H1 (cell line): ENCODE results near the gene YIPF3. TPM values are rescaled to one million over a fixed set of nuclear protein-coding genes. Genes with fewer than 3 reads are reported as not detected.

Experiments used
- CTCF ChIA-PET: fragments of 300-600 bp; sonication (Branson Sonifier 250); formaldehyde crosslinking; loops from one replicate; lab custom pipeline; 2021; ENCODE audit not compliant: partially characterized antibody; lab: Charles Lee
- POLR2A ChIA-PET: fragments of 300-600 bp; sonication (Branson Sonifier 250); formaldehyde crosslinking; loops from one replicate; lab custom pipeline; 2021; ENCODE audit warnings: inconsistent platforms; ENCODE audit not compliant: partially characterized antibody; lab: Charles Lee
- DNase-seq, 2 experiments: peaks; one replicate each; pipeline versions ENCODE4 v3.0.0 to v3.0.0-alpha.2; 2010 to 2022; ENCODE audit warnings: low spot score in 2 of 2, low read depth in 1 of 2, mixed read lengths in 1 of 2
- FAIRE-seq: peaks from 2 replicates; lab custom pipeline; 2011; peaks lifted over from hg19 to GRCh38; lab: Jason Lieb, UNC
- H2AFZ ChIP-seq: 2 replicates; pipeline ENCODE4 v1.8.1; 2012; ENCODE audit warnings: low read length, inconsistent platforms
- H2AK5ac ChIP-seq: 2 replicates; pipeline ENCODE4 v1.6.1; 2013; ENCODE audit warnings: low read depth, low read length
- H2BK120ac ChIP-seq: replicated peaks from 2 replicates; pipeline ENCODE3; 2013; ENCODE audit warnings: low read depth, low read length, inconsistent platforms
- H2BK12ac ChIP-seq: 2 replicates; pipeline ENCODE4 v1.6.1; 2013; ENCODE audit warnings: low read depth, low read length
- H2BK15ac ChIP-seq: 2 replicates; pipeline ENCODE4 v1.6.1; 2013; ENCODE audit warnings: low read length
- H2BK20ac ChIP-seq: 2 replicates; pipeline ENCODE4 v1.6.1; 2013; ENCODE audit warnings: low read length
- H2BK5ac ChIP-seq: 2 replicates; pipeline ENCODE4 v1.6.1; 2013; ENCODE audit warnings: low read depth, low read length
- H3K14ac ChIP-seq: 2 replicates; pipeline ENCODE4 v1.6.1; 2013; ENCODE audit warnings: inconsistent platforms; ENCODE audit not compliant: insufficient read length
- H3K18ac ChIP-seq: 2 replicates; pipeline ENCODE4 v1.6.1; 2013; ENCODE audit warnings: low read length; ENCODE audit errors: extremely low read depth
- H3K23ac ChIP-seq: 2 replicates; pipeline ENCODE4 v1.6.1; 2013; ENCODE audit warnings: inconsistent platforms; ENCODE audit not compliant: insufficient read length
- H3K23me2 ChIP-seq: 2 replicates; pipeline ENCODE4 v1.6.1; 2013; ENCODE audit warnings: low read depth, low read length
- H3K27ac ChIP-seq: 2 replicates; pipeline ENCODE4 v1.6.1; 2011; ENCODE audit warnings: low read depth, low read length, inconsistent platforms
- H3K27me3 ChIP-seq, 4 experiments: replicated peaks in 1 of 4; 1 replicate in 1 of 4; 2 replicates in 3 of 4; pipeline versions ENCODE4 v1.6.1 to v1.8.1; 2011 to 2013; ENCODE audit warnings: low read length in 3 of 4, mild to moderate bottlenecking in 3 of 4, inconsistent platforms in 2 of 4, mixed read lengths in 2 of 4, moderate library complexity in 1 of 4; ENCODE audit not compliant: control insufficient read depth in 3 of 4, insufficient read depth in 3 of 4; ENCODE audit errors: extremely low read depth in 1 of 4
- H3K36me3 ChIP-seq, 4 experiments: 2 replicates each; pipeline versions ENCODE4 v1.6.1 to v1.8.1; 2011 to 2013; ENCODE audit warnings: mild to moderate bottlenecking in 4 of 4, low read length in 3 of 4, moderate library complexity in 2 of 4, control low read depth in 1 of 4, inconsistent platforms in 1 of 4; ENCODE audit not compliant: insufficient read depth in 4 of 4, control insufficient read depth in 2 of 4
- H3K4ac ChIP-seq: replicated peaks from 2 replicates; pipeline ENCODE3; 2013; ENCODE audit warnings: low read length, low read depth, mixed read lengths, inconsistent platforms; ENCODE audit not compliant: insufficient read length
- H3K4me1 ChIP-seq, 4 experiments: replicated peaks in 1 of 4; 1 replicate in 1 of 4; 2 replicates in 3 of 4; pipeline versions ENCODE4 v1.6.1 to v1.8.1; 2011 to 2013; ENCODE audit warnings: low read length in 3 of 4, inconsistent platforms in 2 of 4, mixed read lengths in 1 of 4; ENCODE audit not compliant: insufficient read depth in 4 of 4, control insufficient read depth in 3 of 4
- H3K4me2 ChIP-seq, 2 experiments: 2 replicates each; pipeline versions ENCODE4 v1.6.1 to v1.8.1; 2011 to 2013; ENCODE audit warnings: low read depth in 2 of 2, low read length in 2 of 2, control low read depth in 1 of 2, inconsistent platforms in 1 of 2, mild to moderate bottlenecking in 1 of 2; ENCODE audit not compliant: insufficient read depth in 1 of 2
- H3K4me3 ChIP-seq, 4 experiments: fragments of 200-600, 300-600 bp in 1 of 4; sonication (generic), shearing (Covaris generic), sonication (Bioruptor Twin) in 1 of 4; 2 replicates each; pipeline versions ENCODE4 v1.5.1 to v1.8.1; 2011 to 2016; ENCODE audit warnings: low read length in 4 of 4, low read depth in 3 of 4, control low read depth in 2 of 4, inconsistent platforms in 2 of 4, mild to moderate bottlenecking in 2 of 4, mixed read lengths in 1 of 4, moderate library complexity in 1 of 4; ENCODE audit not compliant: insufficient read depth in 2 of 4; ENCODE audit errors: extremely low read depth in 1 of 4
- H3K56ac ChIP-seq: replicated peaks from 2 replicates; pipeline ENCODE3; 2013; ENCODE audit warnings: low read depth, mild to moderate bottlenecking, mixed read lengths, low read length, inconsistent platforms; ENCODE audit not compliant: insufficient read length
- H3K79me1 ChIP-seq: 2 replicates; pipeline ENCODE4 v1.6.1; 2013; ENCODE audit warnings: low read depth, low read length, control low read depth
- H3K79me2 ChIP-seq, 2 experiments: 2 replicates each; pipeline versions ENCODE4 v1.6.1 to v1.8.1; 2012 to 2013; ENCODE audit warnings: low read length in 2 of 2, mild to moderate bottlenecking in 2 of 2, inconsistent platforms in 1 of 2; ENCODE audit not compliant: insufficient read depth in 2 of 2, control insufficient read depth in 1 of 2
- H3K9ac ChIP-seq, 4 experiments: replicated peaks in 1 of 4; 1 replicate in 1 of 4; 2 replicates in 3 of 4; pipeline versions ENCODE4 v1.6.1 to v1.8.1; 2011 to 2013; ENCODE audit warnings: low read depth in 3 of 4, low read length in 3 of 4, control low read depth in 2 of 4, mild to moderate bottlenecking in 2 of 4, moderate library complexity in 2 of 4, inconsistent platforms in 1 of 4; ENCODE audit errors: extremely low read depth in 1 of 4
- H3K9me3 ChIP-seq, 2 experiments: 2 replicates each; pipeline versions ENCODE4 v1.6.1 to v1.8.1; 2012 to 2013; ENCODE audit warnings: mild to moderate bottlenecking in 2 of 2, moderate library complexity in 2 of 2, control low read depth in 1 of 2, inconsistent platforms in 1 of 2, low read depth in 1 of 2, low read length in 1 of 2, mixed read lengths in 1 of 2; ENCODE audit not compliant: insufficient read depth in 2 of 2
- H4K20me1 ChIP-seq, 2 experiments: replicated peaks in 1 of 2; 2 replicates each; pipeline versions ENCODE3 to v1.8.1; 2011 to 2013; ENCODE audit warnings: inconsistent platforms in 2 of 2, low read length in 2 of 2, mild to moderate bottlenecking in 1 of 2; ENCODE audit not compliant: insufficient read depth in 2 of 2, control insufficient read depth in 1 of 2
- H4K5ac ChIP-seq: 2 replicates; pipeline ENCODE4 v1.6.1; 2013; ENCODE audit warnings: low read length, low read depth, mixed read lengths, inconsistent platforms; ENCODE audit not compliant: insufficient read length
- H4K8ac ChIP-seq: 2 replicates; pipeline ENCODE4 v1.8.0; 2013; ENCODE audit warnings: mild to moderate bottlenecking, moderate library complexity, low read length, inconsistent platforms; ENCODE audit not compliant: insufficient read depth; ENCODE audit errors: extremely low read depth
- H4K91ac ChIP-seq: replicated peaks from 2 replicates; pipeline ENCODE3; 2013; ENCODE audit warnings: low read length, mixed read lengths, inconsistent platforms; ENCODE audit not compliant: insufficient read length
- CBX8 ChIP-seq: fragments of 300-800, 300-1000 bp; sonication (generic); IDR thresholded peaks from 2 replicates; pipeline ENCODE4 v1.7.1; 2016; ENCODE audit warnings: low read depth, low read length, borderline replicate concordance
- CHD1 ChIP-seq: IDR thresholded peaks from 2 replicates; pipeline ENCODE4 v1.6.1; 2012; ENCODE audit warnings: low read depth, low read length, improper control_type of control experiment
- CTCF ChIP-seq, 3 experiments: IDR thresholded peaks; 1 replicate in 2 of 3; 2 replicates in 1 of 3; pipeline versions ENCODE4 v1.5.1 to v1.6.1; 2011; ENCODE audit warnings: low read length in 3 of 3, mild to moderate bottlenecking in 3 of 3, inconsistent platforms in 2 of 3, low read depth in 1 of 3, moderate library complexity in 1 of 3; ENCODE audit not compliant: insufficient read depth in 1 of 3; ENCODE audit errors: control extremely low read depth in 1 of 3
- EZH2 ChIP-seq: fragments of 200-600 bp; sonication (generic); IDR thresholded peaks from 2 replicates; pipeline ENCODE4 v1.7.1; 2012; ENCODE audit warnings: low read depth, mild to moderate bottlenecking, moderate library complexity, low read length, inconsistent platforms; ENCODE audit not compliant: severe bottlenecking
- HDAC2 ChIP-seq, 2 experiments: fragments of 300-600 bp in 1 of 2; sonication (generic) in 1 of 2; IDR thresholded peaks; 2 replicates each; pipeline ENCODE4 v1.6.1; 2011 to 2012; ENCODE audit warnings: low read depth in 2 of 2, low read length in 2 of 2, mild to moderate bottlenecking in 2 of 2, moderate library complexity in 2 of 2, borderline replicate concordance in 1 of 2, inconsistent platforms in 1 of 2
- JUND ChIP-seq: IDR thresholded peaks from 2 replicates; pipeline ENCODE4 v1.6.1; 2011; ENCODE audit warnings: mild to moderate bottlenecking, improper control_type of control experiment, low read length
- KDM5A ChIP-seq: fragments of 200-600 bp; IDR thresholded peaks from 2 replicates; pipeline ENCODE4 v1.7.1; 2012; ENCODE audit warnings: mild to moderate bottlenecking, low read length, inconsistent platforms, mixed read lengths
- NRF1 ChIP-seq: IDR thresholded peaks from 2 replicates; pipeline ENCODE4 v1.6.1; 2011; ENCODE audit warnings: mild to moderate bottlenecking, low read depth, low read length, improper control_type of control experiment
- SIRT6 ChIP-seq: IDR thresholded peaks from one replicate; pipeline ENCODE4 v1.7.1; 2012; ENCODE audit warnings: low read length, inconsistent platforms
- SUZ12 ChIP-seq: fragments of 200-600 bp; sonication (generic); IDR thresholded peaks from 2 replicates; pipeline ENCODE4 v1.6.1; 2012; ENCODE audit warnings: mild to moderate bottlenecking, inconsistent platforms, low read length, moderate library complexity, mixed read lengths
- TAF7 ChIP-seq: optimal IDR thresholded peaks from 2 replicates; pipeline ENCODE3; 2011; ENCODE audit warnings: low read depth, mild to moderate bottlenecking, inconsistent platforms, low read length, moderate library complexity, borderline replicate concordance
- WGBS, 2 experiments: shearing (Covaris generic) in 1 of 2; methylation state at CpG; one replicate each; pipeline versions ENCODE4 v1.1.6 to v1.1.7; 2013 to 2015; ENCODE audit warnings: low lambda C conversion rate in 2 of 2, mixed read lengths in 2 of 2, inconsistent platforms in 1 of 2, low coverage in 1 of 2, missing lambda C conversion rate in 1 of 2; ENCODE audit not compliant: insufficient replicate concordance in 2 of 2, insufficient coverage in 1 of 2, insufficient read length in 1 of 2; ENCODE audit errors: extremely low coverage in 1 of 2, missing lambda C conversion rate in 1 of 2; 5-methylcytosine and 5-hydroxymethylcytosine counted together
- polyA plus RNA-seq, 7 experiments: library from polyadenylated mRNA; depleted of rRNA in 3 of 7; stranded (reverse) in 5 of 7; unstranded in 2 of 7; fragments of >200 nt in 5 of 7; fragments of 200-250 nt in 2 of 7; gene quantifications; 1 replicate in 5 of 7; 2 replicates in 1 of 7; 4 replicates in 1 of 7; pipeline versions ENCODE4 v1.2.1 to v1.2.3, GENCODE V29; 2011 to 2013; ENCODE audit warnings: missing spikeins in 2 of 7, mixed read lengths in 2 of 7
- total RNA-seq: library from RNA; stranded (reverse); fragmentation: NEBNext Ultra II Directional; extraction: Animal tissue kit (Norgen Biotek cat#: 25700); gene quantifications from 2 replicates; pipeline ENCODE4 v1.2.1, GENCODE V29; 2021

Gene YIPF3
- total and polyA plus RNA-seq, 2 of the 8 experiments (the other 6 are each of a cell fraction or from before 2014, with no cell fraction given), result 77.2 to 225 TPM

GRCh38 chr6:43478008-43478372 lies 38.7 kb downstream of the YIPF3 start:
- peaks cover 1 to 2% of the 10 kb centered on the region in 2 experiments for H4K20me1 ChIP-seq
- CTCF ChIA-PET, result interaction anchor here (2.3 to 32.9 kb wide), 2 partner anchors 21 to 23 kb away, joined by 6 to 536 read pairs; partner anchors contain the start of gene LRRC73
- peak overlapping the region; percentile 62 to 79 (median 68) for H3K9ac ChIP-seq
- peak overlapping the region; percentile 43 to 79 (median 57) for H3K4me3 ChIP-seq
- no peak overlapping the region for H2BK20ac ChIP-seq
- H2BK15ac ChIP-seq, result no peak overlapping the region
- H3K4me1 ChIP-seq, result peaks cover 5 to 18% (median 13%) of the 10 kb centered on the region in 4 experiments; a peak in 6 of 7 replicates
- H4K91ac ChIP-seq, result no peak overlapping the region
- H3K4me2 ChIP-seq, result peak overlapping the region; percentile 73 to 89
- H4K8ac ChIP-seq, result no peak overlapping the region
- FAIRE-seq (no peak), DNase-seq (no peak)
- no peak overlapping the region for H3K56ac ChIP-seq
- no peak overlapping the region; the same call in 1 of the 2 replicates for H2AK5ac ChIP-seq
- no peak overlapping the region for H3K23ac ChIP-seq
- H2BK12ac ChIP-seq, result no peak overlapping the region
- no peak overlapping the region for H2BK120ac ChIP-seq
- peak overlapping the region; percentile 22; the same call in 1 of the 2 replicates for H2BK5ac ChIP-seq
- no peak overlapping the region for H3K4ac ChIP-seq
- H4K5ac ChIP-seq, result no peak overlapping the region
- no peaks in the 10 kb centered on the region for H3K36me3 ChIP-seq
- peak overlapping the region; percentile 50 for H3K27ac ChIP-seq
- 70% methylated on average over 3 of the region's 3 CpGs; no CpG with 5 or more reads in 1 of the 2 experiments for WGBS, 2 experiments
- H3K23me2 ChIP-seq, result peaks cover 4% of the 10 kb centered on the region; the same call in 1 of the 2 replicates
- peaks cover 13% of the 10 kb centered on the region for H3K79me1 ChIP-seq
- POLR2A ChIA-PET, result interaction anchor here (0.6 to 1.9 kb wide), 16 partner anchors 8 to 88 kb away, joined by 3 to 8 read pairs (median 4); partner anchors contain the start of genes DLK2, POLR1C and YIPF3
- no peaks in the 10 kb centered on the region for H3K9me3 ChIP-seq
- no peak overlapping the region for H3K18ac ChIP-seq
- H3K14ac ChIP-seq, result no peak overlapping the region
- H3K79me2 ChIP-seq, result peaks cover 14 to 50% of the 10 kb centered on the region in 2 experiments
- no peak overlapping the region for H2AFZ ChIP-seq
- no peaks in the 10 kb centered on the region for H3K27me3 ChIP-seq
- TF ChIP-seq KDM5A (no peak), CHD1 (no peak), NRF1 (no peak), HDAC2 (IDR thresholded peaks at IDR 0.05; ENCODE audit: borderline replicate concordance in 1 of 2, low read depth in 2 of 2, low read length in 2 of 2) (no peak), TAF7 (no peak), EZH2 (no peak), CBX8 (no peak), SIRT6 (no peak), JUND (no peak), CTCF (IDR thresholded peaks at IDR 0.05; ENCODE audit: control extremely low read depth in 1 of 3, insufficient read depth in 1 of 3, low read depth in 1 of 3, low read length in 3 of 3) (no peak), SUZ12 (no peak)
